Activated B cell treated with CpG ODN at 0.5 μM for 24 hours (primary cell): ENCODE measurements around the gene ZIC1. TPM values are rescaled to one million over a fixed set of nuclear protein-coding genes. Genes with fewer than 3 reads are reported as not detected.

ENCODE experiments used
- ATAC-seq: fragments of 200-7000 bp; cut with Tn5 transposase; one replicate; pipeline ENCODE4 v1.10.0; 2021; ENCODE audit warnings: low read depth, mild to moderate bottlenecking, moderate library complexity
- CTCF ChIA-PET: fragments of 350-600 bp; sonication (Branson Sonifier 250); formaldehyde crosslinking; loops from one replicate; lab custom pipeline; 2021; ENCODE audit warnings: antibody characterized with exemption; lab: Charles Lee
- POLR2A ChIA-PET: fragments of 350-600 bp; sonication (Branson Sonifier 250); formaldehyde crosslinking; loops from one replicate; lab custom pipeline; 2021; ENCODE audit warnings: antibody characterized with exemption; lab: Charles Lee
- DNase-seq: peaks from one replicate; pipeline ENCODE4 v3.0.0; 2022
- H3K27ac Mint-ChIP-seq: one replicate; pipeline ENCODE4 v1.8.0; 2020; ENCODE audit warnings: mixed read lengths
- H3K27me3 Mint-ChIP-seq: one replicate; pipeline ENCODE4 v1.8.0; 2021; ENCODE audit warnings: mixed read lengths
- H3K36me3 Mint-ChIP-seq: one replicate; pipeline ENCODE4 v1.8.0; 2021; ENCODE audit warnings: low read depth, mixed read lengths
- H3K4me1 Mint-ChIP-seq: one replicate; pipeline ENCODE4 v1.8.0; 2021; ENCODE audit warnings: mixed read lengths
- H3K4me3 Mint-ChIP-seq: one replicate; pipeline ENCODE4 v1.8.0; 2020; ENCODE audit warnings: mild to moderate bottlenecking, mixed read lengths
- H3K9me3 Mint-ChIP-seq: one replicate; pipeline ENCODE4 v1.8.0; 2020; ENCODE audit warnings: mixed read lengths
- intact Hi-C: fragments of 100-400 bp; cut with micrococcal nuclease; formaldehyde crosslinking; loops from one replicate; pipeline ENCODE4 v1.15.1; 2024
- total RNA-seq: library from RNA; stranded (reverse); gene quantifications from 2 replicates; pipeline ENCODE4 v1.2.3, GENCODE V29; 2022
- TF ChIP-seq, protein P1 (sequence below): fragments of 200-600 bp; IDR thresholded peaks from one replicate; pipeline ENCODE4 v1.8.0; 2022; ENCODE audit warnings: antibody characterized with exemption, mild to moderate bottlenecking

The ZIC1 gene
- total RNA-seq, 1 donor from 2014 or later: not detected

- H3K27me3 Mint-ChIP-seq: peaks cover 76% of the 10 kb centered on the region
Observed at GRCh38 chr3:147380977-147381376, 28.2 kb upstream of the ZIC1 start.

DNA sequence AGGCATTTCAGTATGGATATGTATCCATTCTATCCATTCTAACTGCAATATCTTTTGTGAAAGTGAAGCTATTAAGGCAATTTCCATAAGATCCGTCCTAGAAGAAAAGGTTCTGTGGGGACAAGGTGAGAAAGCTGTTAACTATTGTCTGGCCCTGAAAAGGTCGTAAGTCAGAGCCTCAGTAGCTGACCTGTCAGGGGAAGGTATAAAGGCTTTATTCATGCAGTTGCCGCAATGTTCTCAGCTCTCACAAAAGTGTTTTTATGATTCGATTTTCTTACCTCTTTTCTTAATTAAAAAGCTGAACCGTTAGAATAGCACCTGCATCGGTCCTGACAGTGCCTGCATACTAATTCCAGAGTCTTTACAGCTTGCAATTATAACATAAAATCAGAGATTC, 27.6 kb upstream of the ZIC1 start:
- Mint-ChIP-seq H3K36me3 (no peaks in the 10 kb centered on the region), H3K27ac (no peak overlapping the region), H3K9me3 (no peaks in the 10 kb centered on the region), H3K4me1 (no peaks in the 10 kb centered on the region), H3K4me3 (no peak overlapping the region), H3K27me3 (peaks cover 81% of the 10 kb centered on the region)
- intact Hi-C loops: no loop called here
- ChIA-PET CTCF (no interaction called here), POLR2A (no interaction called here)
- DNase-seq (no peak), ATAC-seq (no peak)
- TF ChIP-seq, protein P1, sequence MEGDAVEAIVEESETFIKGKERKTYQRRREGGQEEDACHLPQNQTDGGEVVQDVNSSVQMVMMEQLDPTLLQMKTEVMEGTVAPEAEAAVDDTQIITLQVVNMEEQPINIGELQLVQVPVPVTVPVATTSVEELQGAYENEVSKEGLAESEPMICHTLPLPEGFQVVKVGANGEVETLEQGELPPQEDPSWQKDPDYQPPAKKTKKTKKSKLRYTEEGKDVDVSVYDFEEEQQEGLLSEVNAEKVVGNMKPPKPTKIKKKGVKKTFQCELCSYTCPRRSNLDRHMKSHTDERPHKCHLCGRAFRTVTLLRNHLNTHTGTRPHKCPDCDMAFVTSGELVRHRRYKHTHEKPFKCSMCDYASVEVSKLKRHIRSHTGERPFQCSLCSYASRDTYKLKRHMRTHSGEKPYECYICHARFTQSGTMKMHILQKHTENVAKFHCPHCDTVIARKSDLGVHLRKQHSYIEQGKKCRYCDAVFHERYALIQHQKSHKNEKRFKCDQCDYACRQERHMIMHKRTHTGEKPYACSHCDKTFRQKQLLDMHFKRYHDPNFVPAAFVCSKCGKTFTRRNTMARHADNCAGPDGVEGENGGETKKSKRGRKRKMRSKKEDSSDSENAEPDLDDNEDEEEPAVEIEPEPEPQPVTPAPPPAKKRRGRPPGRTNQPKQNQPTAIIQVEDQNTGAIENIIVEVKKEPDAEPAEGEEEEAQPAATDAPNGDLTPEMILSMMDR: no peak

More at GRCh38 chr3:147380977-147381376, 28.2 kb upstream of the ZIC1 start:
- Mint-ChIP-seq H3K4me3 (no peak overlapping the region), H3K9me3 (no peaks in the 10 kb centered on the region), H3K27ac (no peak overlapping the region), H3K36me3 (no peaks in the 10 kb centered on the region), H3K4me1 (no peaks in the 10 kb centered on the region)
- DNase-seq (no peak), ATAC-seq (no peak)
- POLR2A ChIA-PET: no interaction called here
- TF ChIP-seq, protein P1: no peak
- intact Hi-C loops: no loop called here
- CTCF ChIA-PET: no interaction called here

GRCh38 chr3:147383617-147384016, 25.5 kb upstream of the ZIC1 start:
- TF ChIP-seq, protein P1: no peak
- ChIA-PET POLR2A (no interaction called here), CTCF (no interaction called here)
- Mint-ChIP-seq H3K4me1 (no peaks in the 10 kb centered on the region), H3K27me3 (peaks cover 84% of the 10 kb centered on the region), H3K9me3 (no peaks in the 10 kb centered on the region), H3K36me3 (no peaks in the 10 kb centered on the region), H3K4me3 (no peak overlapping the region), H3K27ac (no peak overlapping the region)
- no peak for DNase-seq
- no peak for ATAC-seq
- intact Hi-C loops: no loop called here

DNA sequence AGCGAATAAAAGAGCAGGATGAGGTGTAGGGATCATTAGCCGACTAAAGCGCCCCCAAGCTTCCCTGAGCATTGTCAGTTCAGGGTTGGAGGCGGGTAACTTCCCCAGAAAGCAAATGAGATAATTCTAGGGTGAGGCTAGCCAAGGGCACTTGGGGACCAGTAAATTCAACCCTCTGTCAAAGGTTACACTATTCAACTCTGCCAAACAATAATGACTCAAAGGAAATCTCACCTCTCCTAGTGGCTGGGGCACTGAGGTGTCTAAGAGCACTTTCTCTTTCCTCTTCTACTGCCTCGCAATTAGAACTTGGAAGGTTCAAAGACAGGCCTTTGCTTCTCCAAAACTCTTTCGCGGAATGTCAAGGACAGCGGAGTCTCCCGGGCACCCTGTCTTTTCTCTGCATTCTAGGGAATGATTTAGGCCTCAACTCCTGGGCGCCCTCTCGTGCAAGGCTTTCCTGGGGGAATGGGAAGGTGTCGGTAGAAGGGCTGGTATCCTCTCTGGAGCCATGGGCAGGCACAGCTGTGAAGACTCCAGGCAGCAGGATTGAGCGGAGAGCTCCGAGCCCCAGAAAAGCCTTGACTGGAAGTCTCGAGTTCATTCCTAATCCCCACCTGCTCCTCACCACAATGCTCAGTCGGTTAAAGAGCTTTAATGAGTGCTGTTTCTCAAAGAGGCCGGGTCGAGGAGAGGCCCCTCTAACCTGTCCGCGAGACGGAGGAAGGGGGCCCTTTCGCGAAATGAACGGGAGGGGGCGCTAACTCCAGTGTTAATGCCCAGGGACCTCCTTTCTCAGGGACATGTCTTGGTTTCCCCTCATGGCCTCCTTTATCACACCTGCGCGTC, 24.7 kb upstream of the ZIC1 start:
- Mint-ChIP-seq H3K4me3 (no peak overlapping the region), H3K36me3 (no peaks in the 10 kb centered on the region), H3K27me3 (peaks cover 85% of the 10 kb centered on the region), H3K27ac (no peak overlapping the region), H3K9me3 (no peaks in the 10 kb centered on the region), H3K4me1 (no peaks in the 10 kb centered on the region)
- TF ChIP-seq, protein P1: no peak
- intact Hi-C loops: no loop called here
- ATAC-seq (no peak), DNase-seq (no peak)
- ChIA-PET POLR2A (no interaction called here), CTCF (no interaction called here)

GRCh38 chr3:147385059-147386012, 23.8 kb upstream of the ZIC1 start:
- ATAC-seq: no peak
- POLR2A ChIA-PET: no interaction called here

More at GRCh38 chr3:147385059-147386012, 23.8 kb upstream of the ZIC1 start:
- no peak overlapping the region for H3K4me3 Mint-ChIP-seq
- H3K4me1 Mint-ChIP-seq: no peaks in the 10 kb centered on the region
- TF ChIP-seq, protein P1: no peak
- intact Hi-C loops: loop anchor here (2.0 kb wide), 1 partner anchor 29 kb away; no protein-coding TSS in a partner anchor
- DNase-seq: no peak
- no peak overlapping the region for H3K27ac Mint-ChIP-seq
- H3K27me3 Mint-ChIP-seq: peaks cover 84% of the 10 kb centered on the region
- CTCF ChIA-PET: no interaction called here
- H3K36me3 Mint-ChIP-seq: no peaks in the 10 kb centered on the region
- no peaks in the 10 kb centered on the region for H3K9me3 Mint-ChIP-seq
